Astrocyte of the spinal cord (primary cell): ENCODE measurements around the gene MTHFSD.

Experiments
- DNase-seq: peaks from one replicate; pipeline ENCODE4 v3.0.0; 2011; ENCODE audit warnings: low read depth, low spot score
- H3K4me3 ChIP-seq: 2 replicates; pipeline ENCODE4 v1.5.1; 2011; ENCODE audit warnings: low read depth, mild to moderate bottlenecking, low read length, moderate library complexity
- CTCF ChIP-seq: IDR thresholded peaks from 2 replicates; pipeline ENCODE4 v1.5.1; 2012; ENCODE audit warnings: low read depth, mild to moderate bottlenecking, low read length, inconsistent platforms
- in situ Hi-C: cut with HindIII; loops from 2 replicates; pipeline ENCODE4 v1.10.0; 2017; ENCODE audit warnings: low sequenced_read_pairs

Gene MTHFSD

GRCh38 chr16:86545481-86545880 lies 9.6 kb downstream of the MTHFSD start:
- in situ Hi-C loops = no loop called here
- DNase-seq = no peak
- TF ChIP-seq CTCF = no peak
- no peak overlapping the region for H3K4me3 ChIP-seq

GRCh38 chr16:86542756-86543750 lies 12.0 kb downstream of the MTHFSD start:
- DNase-seq = no peak
- no peak overlapping the region for H3K4me3 ChIP-seq
- in situ Hi-C loops = no loop called here
- TF ChIP-seq CTCF = no peak

GRCh38 chr16:86541560-86541959 lies 13.5 kb downstream of the MTHFSD start:
- TF ChIP-seq CTCF = no peak
- H3K4me3 ChIP-seq = no peak overlapping the region
- in situ Hi-C loops = no loop called here
- DNase-seq = no peak

- no peak for DNase-seq
- TF ChIP-seq CTCF = no peak
- in situ Hi-C loops = no loop called here
- no peak overlapping the region for H3K4me3 ChIP-seq
These were observed 14.1 kb downstream of the MTHFSD start for GRCh38 chr16:86540894-86541293.

- H3K4me3 ChIP-seq = no peak overlapping the region
- no peak for TF ChIP-seq CTCF
- DNase-seq = no peak
- in situ Hi-C loops = no loop called here
These were observed 16.7 kb downstream of the MTHFSD start for GRCh38 chr16:86538196-86538780.

GRCh38 chr16:86537486-86537885 lies 17.5 kb downstream of the MTHFSD start:
- DNase-seq = no peak
- no peak for TF ChIP-seq CTCF
- H3K4me3 ChIP-seq = no peak overlapping the region
- in situ Hi-C loops = no loop called here
